NCI-H226 (cell line): Measurements from ENCODE around the gene MAD1L1.

ENCODE experiments used
- DNase-seq: peaks from one replicate; pipeline ENCODE4 v3.0.0-alpha.2; 2015

MAD1L1 gene

DNA sequence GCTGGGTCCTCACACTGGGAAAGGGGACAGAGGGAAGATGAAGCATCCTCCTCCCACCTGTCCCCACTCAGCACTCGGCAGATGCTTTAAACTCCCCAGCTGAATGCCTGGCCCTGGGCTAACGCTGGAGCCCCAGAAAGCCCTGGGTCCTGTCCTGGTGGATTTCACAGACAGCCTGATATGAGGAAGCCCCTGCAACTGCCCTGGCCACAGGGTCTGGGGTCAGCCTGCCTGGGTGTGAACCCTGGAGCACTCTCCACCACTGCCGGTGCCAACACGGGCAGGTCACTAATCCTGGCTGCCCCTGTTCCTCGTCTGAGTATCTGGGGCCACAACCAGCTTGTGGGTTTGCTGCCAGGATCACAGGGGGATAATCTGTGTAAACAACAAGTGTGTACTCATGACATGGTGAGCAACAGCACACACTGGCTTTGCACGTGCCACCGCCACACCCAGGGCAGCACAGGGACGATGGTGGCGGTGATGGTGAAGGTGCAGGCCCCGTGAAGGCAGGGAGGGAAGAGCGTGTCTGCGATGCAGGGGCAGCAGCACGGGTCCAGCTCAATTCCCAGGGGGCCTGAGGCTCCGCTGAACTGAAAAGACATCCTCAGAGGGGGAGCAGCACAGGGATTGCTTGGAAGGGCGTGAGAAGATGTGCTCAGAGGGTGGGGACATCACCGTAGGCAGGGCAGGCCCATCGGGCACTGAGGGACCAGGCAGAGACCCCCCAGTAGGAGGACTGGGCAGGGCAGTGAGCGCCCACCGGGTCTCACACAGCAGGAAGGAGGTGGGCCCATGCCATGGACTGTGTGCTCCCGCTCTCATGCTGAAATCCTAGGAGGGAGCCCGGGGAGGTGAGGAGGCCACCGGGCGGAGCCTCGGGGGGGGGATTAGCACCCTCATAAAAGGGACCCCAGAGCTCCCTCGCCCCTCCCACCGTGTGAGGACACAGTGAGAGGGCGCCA, 238.7 kb downstream of the MAD1L1 start:
- no peak for DNase-seq

DNA sequence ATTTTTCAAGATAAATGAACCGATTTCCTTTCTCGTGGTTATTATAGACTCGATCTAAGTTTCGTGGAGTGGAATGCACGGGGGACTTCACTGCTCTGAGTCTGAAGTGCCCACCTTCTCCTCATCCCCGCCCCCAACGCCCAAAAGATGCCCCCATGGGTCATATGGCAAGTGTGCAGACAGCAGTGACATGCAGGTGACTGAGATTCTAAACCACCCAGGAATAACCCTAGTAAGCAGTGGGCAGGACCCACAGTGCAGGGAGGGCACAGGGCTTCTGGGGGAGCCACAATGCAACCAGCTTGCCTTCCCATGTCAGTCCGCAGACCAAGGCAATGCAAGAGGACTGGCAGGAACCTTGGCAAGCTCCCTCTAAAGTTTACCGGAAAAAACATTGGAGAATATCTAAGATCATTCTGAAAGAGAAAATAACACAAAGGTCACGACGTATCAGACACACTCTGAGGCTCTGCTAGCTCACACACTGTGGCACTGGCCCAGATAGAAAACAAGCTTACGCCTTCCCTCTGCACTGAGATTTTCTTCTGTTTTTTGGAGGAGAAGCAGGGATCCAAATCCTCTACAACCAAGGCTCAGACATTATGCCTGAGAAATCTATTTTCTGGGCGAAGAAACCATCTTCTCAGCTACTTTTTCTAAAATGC, 239.6 kb downstream of the MAD1L1 start:
- DNase-seq: no peak

DNA sequence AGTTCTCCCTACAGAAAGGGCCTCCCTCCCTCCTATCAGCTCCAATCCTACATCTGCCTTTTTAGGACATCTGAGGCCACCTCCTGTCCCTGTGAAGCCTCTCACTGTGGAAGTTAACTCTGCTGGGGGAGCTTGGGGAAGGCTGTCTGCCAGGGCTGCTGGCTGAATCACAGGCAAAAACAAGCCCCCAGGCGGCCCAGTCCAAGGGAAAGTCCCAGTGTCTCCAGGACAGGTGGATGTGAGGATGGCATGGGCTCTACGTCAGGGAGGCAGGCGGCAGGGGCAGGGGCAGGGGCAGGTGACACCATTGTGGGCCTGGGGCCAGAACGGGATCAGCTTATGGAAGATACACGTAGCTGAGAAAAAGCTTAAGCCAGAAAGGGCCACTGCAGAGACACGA, 240.2 kb downstream of the MAD1L1 start:
- DNase-seq: no peak

DNA sequence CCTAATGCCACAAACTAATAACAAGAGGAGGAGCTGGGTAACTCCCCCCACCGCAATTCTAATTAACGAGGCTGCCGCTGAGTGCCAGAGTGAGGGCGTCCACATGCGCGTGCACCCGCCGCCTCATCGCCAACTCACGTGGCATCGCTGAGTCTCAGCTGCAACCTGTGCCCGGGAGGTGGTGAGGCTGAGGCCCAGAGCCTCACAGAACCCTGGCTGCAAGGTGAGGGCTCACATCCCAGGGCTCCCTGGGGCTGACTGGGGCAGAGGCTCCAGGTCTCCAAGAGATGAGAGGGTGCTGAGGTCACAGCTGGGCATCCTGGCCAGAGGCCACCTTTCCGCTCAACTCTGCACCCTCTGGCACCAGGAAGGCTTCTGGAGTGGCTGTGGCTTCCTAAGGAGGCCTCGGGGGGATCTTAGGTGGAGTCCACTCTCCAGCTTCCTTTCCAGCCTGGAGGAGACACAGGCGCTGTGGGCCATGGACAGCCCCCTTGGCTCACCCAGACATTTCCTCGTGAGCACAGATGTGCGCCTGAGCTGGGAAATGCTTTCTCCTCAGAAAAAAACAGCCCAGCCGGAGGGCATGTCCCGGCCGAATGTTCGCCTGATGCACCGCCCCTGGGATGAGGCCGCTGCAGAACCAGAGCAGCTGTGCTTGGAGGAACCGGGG, 242.6 kb downstream of the MAD1L1 start:
- no peak for DNase-seq

DNA sequence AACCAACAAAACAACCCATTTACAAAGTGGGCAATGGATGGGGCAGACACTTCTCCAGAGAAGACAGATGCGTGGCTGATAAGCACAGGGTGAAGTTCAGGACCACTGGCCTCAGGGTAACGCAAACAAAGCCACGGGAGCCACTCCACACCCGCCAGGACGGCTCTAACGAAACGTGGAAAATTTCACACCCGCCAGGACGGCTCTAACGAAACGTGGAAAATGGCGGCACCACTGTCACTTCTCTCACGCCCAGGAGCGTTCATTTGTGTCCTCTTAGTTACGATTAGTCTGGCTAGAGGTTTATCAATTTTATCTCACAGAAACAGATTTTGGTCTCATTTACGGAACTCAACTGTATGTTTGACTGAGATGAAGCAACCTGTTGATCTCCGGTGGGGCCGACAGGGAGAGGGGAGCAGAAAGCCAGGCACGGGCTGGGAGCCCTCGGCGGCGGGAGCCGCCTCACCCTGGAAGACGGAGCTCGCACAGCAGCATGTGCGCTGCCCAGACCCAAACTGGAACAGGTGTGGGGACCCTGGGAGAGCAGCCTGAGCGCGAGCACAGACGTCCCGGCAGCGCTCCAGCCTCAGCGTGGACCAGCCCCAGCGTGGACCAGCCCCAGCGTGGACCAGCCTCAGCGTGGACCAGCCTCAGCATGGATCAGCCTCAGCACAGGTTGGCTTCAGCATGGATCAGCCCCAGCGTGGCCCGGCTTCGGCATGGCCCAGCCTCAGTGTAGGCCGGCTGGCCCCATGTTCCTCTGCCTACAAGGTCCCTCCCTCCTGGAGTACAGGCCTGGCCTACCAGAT, 243.5 kb downstream of the MAD1L1 start:
- no peak for DNase-seq

DNA sequence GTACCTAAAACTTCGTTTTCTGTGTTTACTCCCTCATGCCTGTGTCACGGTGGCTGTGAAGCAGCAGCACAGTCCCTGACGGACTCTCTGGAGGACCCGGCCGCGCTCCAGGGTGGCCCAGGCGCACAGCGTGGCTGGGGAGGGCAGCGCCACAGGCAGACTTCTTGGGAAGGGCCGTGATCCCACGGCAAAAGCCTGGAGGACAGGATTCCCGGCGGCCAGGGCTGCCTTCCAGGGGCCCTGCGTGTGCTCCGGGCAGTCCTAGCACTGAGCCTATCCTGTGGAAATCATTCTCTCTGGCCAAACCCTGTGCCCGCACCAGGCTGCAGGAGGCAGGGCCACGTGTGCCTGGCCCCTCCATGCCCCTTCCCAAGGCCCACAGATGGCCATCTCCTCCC, 244.2 kb downstream of the MAD1L1 start:
- DNase-seq: no peak

DNA sequence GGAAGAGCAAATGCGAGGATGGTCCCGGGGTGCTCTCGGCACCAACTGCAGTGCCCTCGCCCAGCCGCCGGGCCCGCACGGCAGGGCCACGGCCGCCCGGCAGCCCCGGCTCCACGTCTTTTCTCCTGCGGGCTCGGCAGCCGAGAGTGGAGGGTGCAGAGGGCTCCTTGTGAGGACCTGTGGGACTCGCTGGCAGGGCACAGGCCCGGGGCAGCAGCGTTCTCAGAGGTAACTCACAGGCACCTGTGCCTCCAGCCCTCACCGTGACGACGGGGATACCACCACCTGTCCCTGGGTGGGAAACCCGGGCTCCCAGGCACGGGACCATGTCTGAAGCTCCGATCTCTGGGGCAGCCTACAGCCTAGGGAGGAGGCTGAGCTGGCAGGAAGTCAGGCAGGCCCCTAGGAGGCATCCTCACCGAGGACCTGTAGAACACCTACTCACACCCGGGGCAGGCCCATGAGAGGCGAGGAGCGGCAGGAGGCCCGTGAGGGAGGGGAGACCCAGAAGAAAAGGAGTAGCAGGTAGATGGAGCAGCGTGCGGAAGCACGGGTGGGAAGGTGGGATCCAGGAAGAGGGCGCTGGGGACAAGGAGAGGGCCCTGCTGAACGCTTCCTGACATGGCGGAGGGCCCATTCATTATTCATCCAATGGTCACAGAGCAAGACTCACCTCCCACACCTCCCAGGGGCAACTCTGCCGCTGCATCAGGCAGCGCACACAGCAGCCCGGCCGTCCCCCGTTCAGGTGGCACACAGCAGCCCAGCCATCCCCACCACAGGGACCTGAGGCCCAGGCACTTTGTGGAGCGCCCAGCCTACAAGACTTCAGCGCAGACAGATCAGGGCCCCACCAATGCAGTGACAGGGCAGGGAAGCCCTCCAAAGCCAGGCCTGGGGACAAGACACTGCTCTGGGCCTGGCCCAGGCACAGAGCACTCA, 244.9 kb downstream of the MAD1L1 start:
- DNase-seq: no peak

DNA sequence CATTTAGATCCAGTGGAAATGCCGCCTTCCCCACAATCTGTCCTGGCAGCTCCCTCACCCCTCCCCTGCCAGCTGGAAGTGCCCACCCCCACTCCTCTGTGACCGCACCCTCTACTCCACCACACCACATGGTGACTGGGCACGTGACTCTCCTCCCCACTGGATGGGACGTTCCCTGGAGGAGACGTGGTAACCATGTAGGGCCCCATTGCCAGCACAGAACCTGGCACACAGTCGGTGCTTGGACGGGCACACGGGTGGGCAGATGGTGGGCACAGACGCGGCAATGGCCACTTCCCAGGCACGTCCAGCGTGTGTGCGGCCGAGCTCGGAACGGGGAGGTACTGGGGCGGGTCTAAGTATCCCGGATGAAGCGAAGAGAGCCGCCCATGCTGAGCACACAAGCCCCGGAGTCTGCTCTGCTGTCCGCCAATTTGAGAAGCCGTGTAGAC, 245.6 kb downstream of the MAD1L1 start:
- DNase-seq: no peak

DNA sequence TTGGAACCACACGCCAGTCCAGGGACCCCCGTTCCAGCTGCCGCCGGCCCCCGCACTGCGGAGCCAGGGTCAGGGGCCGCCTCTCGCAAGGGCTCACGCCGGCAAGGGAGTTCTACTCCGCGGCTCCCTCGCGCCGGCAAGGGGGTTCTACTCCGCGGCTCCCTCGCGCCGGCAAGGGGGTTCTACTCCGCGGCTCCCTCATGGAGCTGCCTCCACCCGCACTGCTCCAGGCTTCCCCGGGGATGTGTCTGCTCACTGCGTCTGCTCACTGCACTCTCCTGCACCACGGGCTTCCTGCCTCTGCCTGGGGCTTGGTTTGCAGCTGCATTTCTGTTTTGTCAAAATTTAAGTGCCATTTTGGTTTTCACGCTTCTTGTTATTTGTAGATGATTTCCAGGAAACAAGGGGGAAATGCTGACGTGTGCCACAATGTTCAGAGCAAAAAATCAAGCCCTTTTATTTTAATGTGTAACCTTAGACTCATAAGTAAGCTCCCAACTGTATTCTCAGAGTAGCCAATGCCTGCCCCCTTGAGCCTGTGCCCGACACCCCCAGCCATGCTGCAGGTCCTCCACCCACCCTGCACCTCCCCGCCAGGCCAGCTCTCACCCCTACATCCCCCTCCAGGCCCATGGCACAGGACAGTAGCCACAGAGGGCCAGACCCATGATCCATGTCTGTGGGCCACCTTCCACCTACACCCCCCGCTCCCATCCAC, 246.2 kb downstream of the MAD1L1 start:
- DNase-seq: no peak

DNA sequence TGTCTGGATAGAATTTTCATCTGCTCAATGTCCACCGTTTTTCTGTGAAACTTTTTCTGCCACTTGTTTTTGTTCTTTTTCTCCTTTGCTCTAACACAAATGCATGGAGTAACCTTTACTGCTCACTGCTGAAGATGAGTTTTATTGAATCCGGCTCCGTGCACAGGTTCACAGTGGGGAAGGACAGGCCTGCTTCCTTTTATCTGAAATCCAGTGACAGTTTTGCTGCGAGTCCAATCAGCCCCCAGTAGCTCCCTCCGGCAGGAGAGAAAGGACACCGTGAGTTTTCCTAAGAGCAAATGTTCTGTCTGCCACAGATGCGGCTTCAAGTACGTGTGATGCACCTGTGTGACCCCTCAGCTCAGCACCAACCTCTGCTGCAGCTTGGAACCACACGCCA, 246.8 kb downstream of the MAD1L1 start:
- no peak for DNase-seq

DNA sequence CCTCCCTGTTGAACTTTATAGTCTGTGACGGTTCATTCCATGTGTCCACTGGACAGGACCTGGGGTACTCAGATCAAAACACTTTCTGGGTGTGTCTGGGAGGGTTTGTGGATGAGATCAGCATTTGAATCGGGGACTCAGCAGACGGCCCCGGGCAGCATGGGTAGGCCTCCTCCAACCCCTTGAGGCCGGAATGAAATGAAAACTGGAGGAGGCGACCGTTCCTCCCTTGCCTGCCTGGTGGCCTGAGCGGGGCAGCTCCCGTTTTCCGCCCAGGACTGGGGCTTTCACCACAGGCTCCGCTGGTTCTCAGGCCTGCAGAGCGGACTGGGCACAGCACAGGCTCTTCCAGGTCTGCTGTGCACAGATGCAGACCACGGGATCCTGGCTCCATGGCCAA, 247.7 kb downstream of the MAD1L1 start:
- DNase-seq: no peak

DNA sequence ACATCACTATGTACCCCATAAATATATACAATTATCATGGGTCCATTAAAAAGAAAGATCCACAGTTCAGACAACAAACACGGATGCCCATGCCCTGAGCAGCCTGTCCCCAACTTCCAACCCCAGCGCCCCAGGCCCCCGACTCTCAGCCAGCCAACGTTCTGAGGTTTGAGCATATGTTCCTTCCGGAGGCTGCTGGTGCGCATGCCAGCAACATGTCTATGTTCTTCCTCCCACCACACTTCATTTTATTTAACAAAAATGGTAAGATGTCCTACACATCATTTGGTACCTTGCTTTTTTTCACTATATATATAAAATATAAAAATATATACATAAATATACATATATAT, 250.9 kb downstream of the MAD1L1 start:
- DNase-seq: no peak

DNA sequence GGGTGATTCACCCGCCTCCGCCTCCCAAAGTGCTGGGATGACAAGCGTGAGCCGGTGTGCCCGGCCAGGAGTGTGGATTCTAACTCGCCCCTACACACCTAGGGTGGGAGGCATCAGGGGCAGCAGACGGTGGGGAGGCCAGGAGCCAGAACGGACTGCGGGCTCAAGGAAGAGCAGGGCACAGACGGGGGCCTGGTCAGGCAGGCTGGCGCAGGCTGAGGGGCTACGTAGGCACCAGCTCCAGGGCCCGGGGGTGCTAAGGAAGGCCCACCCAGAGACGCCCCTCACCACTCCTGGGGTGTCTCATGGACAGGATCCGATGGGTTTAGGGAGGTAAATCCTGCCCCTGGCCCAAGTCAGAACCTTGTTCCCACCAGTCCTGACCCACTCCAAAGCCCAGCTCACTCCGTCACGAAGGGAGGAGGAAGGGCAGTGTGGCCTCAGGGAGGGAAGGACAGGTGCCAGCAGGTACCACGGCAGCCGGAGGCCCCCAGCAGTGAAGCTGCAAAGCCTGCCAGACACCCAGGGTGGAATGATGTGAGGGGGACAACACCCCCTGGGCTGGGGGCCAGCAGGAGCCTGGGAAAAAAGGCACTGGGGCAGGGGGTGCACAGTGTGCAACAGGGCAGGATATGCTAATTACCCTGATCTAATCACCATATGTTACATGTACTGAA, 251.4 kb downstream of the MAD1L1 start:
- no peak for DNase-seq

DNA sequence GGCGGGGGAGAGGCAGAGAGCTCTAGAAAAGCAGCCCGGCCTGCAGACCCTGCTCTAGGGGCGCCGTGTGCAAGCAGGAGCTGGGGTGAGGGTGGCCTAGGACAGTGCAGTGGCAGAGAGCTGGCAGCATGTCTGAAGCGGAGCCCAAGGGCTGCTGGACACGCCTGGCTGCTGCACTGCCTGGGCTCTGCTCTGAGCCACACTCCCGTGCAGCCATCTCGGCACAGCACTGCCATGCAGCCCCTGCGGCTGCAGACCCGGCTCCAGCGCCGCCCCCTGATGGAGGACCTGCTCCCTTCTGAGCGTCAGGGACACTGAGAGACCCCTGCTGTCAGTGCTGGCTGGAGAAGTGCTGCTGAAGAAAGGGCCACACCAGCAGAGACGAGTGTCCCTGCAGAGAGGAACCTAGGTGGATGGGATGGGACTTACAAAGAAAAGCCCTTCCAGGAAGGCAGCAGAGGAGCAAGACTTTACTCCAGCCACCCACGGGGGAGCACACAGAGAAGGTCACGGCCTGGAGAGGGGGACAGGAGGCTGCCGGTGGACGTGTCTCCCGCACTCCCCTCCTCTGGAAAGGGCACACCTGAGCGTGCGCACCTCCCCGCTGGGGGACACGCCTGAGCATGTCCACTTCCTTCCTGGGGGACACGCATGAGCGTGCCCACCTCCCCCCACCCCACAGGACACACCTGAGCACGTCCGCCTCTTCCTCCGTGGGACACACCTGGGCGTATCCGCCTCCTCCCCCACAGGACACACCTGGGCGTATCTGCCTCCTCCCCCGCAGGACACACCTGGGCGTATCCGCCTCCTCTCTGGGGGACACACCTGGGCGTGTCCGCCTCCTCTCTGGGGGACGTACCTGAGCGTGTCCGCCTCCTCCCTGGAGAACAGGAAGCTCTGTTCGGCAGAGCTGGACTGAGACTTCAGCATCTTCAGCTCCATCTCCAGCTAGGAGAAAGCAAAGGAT, 252.9 kb downstream of the MAD1L1 start:
- DNase-seq: no peak

DNA sequence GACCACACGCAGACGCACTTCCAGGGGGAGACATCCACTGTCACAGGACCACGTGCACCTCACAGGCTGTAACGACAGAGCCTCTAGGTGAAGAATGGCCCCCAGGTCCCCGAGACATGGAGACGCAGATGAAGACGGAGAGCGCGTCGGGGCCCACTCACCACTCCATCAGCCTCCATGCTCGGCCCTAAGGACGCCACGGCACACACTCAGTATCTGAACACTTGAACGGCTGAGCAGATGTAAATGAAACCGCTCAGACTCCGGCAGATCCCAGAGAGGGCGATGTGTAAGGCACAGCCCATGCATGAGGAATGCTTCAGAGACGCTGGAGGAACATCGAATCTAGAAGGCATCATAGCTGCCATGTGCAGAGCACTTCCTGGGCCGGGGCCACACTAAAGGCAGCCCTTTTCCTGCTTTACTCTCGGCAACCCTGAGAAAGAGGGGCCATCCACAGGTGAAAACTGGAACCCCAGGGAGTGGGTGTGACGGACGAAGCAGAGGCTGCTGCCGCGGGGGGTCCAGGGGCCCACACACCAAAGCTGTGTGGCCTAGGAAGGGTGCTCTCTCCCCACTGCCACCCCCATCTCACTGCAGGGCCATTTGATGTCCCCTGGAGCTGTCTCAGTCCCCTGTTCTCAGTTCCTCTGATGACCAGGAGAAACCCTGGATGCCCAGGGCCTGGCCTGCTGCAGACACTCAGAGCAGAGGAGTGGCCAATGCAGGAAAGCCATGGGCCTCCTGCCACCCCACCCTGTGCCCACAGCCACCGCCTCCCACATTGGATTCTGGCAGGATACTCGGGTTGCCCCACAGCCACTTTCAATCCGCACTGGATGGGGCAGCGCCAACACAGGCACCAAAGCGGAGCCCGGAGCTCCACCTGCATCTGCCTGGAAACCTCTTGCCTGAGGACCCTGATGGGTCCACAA, 253.8 kb downstream of the MAD1L1 start:
- DNase-seq: no peak

DNA sequence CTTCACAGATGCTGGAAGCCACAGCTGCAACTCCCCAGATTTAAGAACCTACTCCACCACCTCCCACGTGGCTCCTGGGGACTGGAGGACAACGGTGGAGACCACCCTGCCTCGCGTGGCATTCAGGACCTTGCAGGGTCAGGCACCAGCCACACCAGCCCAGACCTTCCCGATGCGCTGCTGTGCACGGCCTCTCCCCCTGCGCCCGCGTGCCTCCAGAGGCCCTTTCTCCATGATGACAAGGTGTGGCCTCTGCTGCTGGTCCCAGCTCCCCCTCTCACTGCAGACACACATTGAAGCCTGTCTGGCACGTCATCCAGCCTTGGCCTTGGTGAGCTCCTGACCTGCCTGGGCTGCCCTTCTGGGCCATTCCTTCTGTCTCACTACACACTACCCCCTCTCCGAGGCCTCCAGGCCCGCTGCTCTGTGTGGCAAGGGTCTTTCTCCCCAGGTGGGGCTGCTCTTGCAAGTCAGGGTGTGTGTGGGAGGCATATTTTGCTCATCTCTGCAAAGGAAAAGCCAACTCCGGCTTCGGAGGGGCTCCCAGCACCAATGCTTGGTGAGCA, 254.8 kb downstream of the MAD1L1 start:
- no peak for DNase-seq

DNA sequence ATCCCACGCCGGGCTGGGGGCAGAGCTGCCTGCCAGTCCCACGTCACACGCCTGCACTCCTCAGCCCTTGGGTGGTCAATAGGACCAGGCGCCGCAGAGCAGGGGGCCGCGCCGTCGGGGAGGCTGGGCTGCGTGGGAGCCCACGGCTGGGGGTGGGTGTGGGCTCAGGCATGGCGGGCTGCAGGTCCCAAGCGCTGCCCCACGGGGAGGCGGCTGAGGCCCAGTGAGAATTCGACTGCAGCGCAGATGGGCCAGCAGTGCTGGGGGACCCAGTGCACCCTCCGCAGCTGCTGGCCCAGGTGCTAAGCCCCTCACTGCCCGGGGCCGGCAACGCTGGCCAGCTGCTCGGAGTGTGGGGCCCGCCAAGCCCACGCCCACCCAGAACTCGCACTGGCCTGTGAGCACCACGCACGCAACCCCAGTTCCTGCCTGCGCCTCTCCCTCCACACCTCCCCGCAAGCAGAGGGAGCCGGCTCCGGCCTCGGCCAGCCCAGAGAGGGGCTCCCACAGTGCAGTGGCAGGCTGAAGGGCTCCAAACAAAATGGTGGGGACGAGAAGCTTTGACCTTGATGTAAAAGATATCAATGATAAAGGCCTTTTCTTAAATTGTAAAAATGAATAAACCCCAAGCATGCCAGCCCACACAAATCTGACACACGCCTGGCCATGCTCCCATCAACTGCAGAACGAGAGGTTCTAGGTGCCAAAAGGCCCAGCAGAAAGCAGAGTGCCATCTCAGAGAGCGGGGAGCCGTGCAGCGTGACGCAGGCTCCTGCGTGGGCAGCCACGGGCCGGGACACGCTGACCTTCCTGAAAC, 255.5 kb downstream of the MAD1L1 start:
- DNase-seq: no peak
